Mammary epithelial cell (primary cell): ENCODE data around the gene LSMEM2.

Source experiments
- EZH2 ChIP-seq: IDR thresholded peaks from 2 replicates; pipeline ENCODE4 v1.6.1; 2012; ENCODE audit warnings: low read length, inconsistent platforms, borderline replicate concordance
- TF ChIP-seq, protein P1 (sequence below), 2 donors: IDR thresholded peaks in 1 of 2; conservative IDR thresholded peaks in 1 of 2; 2 replicates each; pipeline ENCODE4 v1.5.1; 2011 to 2012; ENCODE audit warnings: inconsistent platforms in 2 of 2, low read length in 2 of 2, mild to moderate bottlenecking in 2 of 2, control low read depth in 1 of 2, low read depth in 1 of 2; ENCODE audit not compliant: insufficient read depth in 1 of 2; ENCODE audit errors: extremely low read depth in 1 of 2

DNA sequence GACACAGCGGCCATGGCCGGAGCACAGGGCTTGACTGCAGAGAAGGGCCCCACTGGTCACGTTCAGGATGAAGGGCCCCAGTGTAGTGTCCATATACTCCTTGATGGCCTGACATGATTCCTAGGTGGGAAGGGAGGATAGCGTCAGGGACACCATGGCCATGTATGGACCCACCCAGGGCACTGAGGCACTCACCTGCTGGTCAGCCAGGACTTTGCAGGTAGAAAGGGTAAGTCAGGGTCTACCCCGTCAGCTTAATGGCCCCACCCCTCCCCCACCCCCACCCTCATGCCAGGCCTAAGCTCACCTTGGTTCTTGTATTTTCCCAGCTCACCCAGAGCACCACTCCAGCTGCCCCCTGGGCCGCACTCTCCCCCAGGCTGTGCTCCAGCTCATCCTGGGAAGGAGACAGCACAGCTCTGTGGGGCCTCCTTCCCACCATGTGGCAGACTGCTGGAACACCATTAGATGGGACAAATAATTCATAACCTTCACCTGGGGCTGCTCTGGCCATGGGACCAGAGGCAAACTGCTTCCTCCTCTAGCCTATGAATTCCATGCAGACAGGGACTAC, 21.9 kb downstream of the LSMEM2 start:
- TF ChIP-seq, protein P1, sequence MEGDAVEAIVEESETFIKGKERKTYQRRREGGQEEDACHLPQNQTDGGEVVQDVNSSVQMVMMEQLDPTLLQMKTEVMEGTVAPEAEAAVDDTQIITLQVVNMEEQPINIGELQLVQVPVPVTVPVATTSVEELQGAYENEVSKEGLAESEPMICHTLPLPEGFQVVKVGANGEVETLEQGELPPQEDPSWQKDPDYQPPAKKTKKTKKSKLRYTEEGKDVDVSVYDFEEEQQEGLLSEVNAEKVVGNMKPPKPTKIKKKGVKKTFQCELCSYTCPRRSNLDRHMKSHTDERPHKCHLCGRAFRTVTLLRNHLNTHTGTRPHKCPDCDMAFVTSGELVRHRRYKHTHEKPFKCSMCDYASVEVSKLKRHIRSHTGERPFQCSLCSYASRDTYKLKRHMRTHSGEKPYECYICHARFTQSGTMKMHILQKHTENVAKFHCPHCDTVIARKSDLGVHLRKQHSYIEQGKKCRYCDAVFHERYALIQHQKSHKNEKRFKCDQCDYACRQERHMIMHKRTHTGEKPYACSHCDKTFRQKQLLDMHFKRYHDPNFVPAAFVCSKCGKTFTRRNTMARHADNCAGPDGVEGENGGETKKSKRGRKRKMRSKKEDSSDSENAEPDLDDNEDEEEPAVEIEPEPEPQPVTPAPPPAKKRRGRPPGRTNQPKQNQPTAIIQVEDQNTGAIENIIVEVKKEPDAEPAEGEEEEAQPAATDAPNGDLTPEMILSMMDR (conservative IDR thresholded peaks at IDR 0.05 in 1 of 2, IDR thresholded peaks at IDR 0.05 in 1 of 2; ENCODE audit: extremely low read depth in 1 of 2, insufficient read depth in 1 of 2, low read depth in 1 of 2, low read length in 2 of 2) = no peak
- TF ChIP-seq EZH2 = no peak
